Activated naive CD4-positive, alpha-beta T cell treated with anti-CD3 and anti-CD28 coated beads, Interleukin-2, amount 50 U/mL, for 16 hours (primary cell): ENCODE results near the gene GADL1.
A peak's percentile ranks its signal among the peaks of the same experiment; 100 is the strongest.

Experiments
- DNase-seq: peaks from one replicate; pipeline ENCODE4 v3.0.0-alpha.2; 2020

GADL1 gene, protein sequence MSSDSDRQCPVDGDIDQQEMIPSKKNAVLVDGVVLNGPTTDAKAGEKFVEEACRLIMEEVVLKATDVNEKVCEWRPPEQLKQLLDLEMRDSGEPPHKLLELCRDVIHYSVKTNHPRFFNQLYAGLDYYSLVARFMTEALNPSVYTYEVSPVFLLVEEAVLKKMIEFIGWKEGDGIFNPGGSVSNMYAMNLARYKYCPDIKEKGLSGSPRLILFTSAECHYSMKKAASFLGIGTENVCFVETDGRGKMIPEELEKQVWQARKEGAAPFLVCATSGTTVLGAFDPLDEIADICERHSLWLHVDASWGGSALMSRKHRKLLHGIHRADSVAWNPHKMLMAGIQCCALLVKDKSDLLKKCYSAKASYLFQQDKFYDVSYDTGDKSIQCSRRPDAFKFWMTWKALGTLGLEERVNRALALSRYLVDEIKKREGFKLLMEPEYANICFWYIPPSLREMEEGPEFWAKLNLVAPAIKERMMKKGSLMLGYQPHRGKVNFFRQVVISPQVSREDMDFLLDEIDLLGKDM

DNA sequence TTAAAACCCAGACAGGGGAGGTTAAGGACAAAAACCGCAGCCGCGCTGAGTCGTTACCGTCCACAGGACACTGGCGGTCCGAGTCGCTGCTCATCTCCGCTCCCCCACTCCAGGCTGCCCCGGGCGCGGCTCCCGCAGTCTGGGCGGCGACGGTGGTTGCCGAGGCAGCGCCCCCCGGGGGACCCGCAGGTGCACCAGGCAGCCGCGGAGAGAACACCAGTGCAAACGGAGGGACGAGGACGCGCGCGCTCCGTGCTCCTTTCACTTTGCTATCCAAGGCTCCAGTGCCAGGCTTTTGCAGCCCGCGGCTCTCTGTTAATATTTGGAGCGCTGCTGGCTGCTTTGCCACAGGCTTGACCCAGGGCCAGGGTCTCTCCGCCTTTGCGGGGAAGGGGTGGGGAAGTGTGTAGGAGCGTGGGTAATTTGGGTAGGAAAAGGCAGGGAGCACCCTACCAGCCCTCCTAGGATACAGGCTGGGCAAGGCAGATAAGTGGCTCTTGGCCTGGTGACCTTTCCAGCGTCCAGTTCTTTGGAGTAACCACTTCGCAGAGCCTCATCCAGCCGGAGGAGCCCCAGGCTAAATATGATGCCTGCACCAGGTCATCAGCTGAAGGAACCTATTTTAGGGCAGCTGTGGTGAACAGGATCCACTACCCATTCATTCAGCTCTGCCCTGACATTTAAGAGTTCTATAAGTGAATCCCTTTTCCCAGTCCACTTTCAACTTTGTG lies at the start of gene GADL1:
TSS of gene GADL1 (minus strand) at position 141 of the 731 bp plus-strand sequence. CDS start at position 94, 47 bp downstream.
- peak; percentile 12 for DNase-seq

DNA sequence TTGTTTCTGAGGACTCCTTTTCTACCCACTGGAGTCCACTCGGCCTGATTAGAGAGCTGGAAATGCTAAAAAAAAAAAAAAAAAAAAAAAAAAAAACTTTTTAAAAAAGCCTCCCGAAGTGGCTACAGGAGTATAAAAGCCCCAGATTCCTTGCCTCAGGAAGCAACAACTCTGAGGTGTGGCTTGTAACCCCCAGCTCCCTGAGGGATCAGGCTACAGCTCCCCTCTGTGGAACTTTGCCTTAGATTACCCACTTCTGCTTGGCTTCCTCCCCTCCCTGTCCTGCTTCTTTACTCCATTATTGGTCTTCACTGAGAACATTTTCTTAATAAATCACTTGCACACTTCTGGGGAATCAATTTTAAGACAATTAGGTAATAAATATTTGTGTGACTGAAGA lies 49.7 kb upstream of the GADL1 start:
- DNase-seq, result no peak

DNA sequence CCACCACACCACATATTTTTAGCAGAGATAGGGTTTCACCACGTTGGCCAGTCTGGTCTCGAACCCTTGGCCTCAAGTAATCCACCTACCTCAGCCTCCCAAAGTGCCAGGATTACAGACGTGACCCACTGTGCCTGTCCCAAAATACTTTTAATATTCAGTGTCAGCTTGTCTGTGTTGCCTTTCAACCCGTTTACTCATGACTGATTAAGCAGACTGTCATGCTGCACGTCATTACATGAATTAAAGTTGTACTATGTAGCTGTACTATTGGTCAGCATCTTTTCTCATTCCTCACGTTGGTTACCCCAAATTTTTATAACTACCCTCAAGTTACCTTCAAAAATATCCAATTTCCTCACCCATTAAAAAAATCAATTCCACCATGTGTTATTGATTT lies 48.7 kb upstream of the GADL1 start:
- DNase-seq, result no peak

DNA sequence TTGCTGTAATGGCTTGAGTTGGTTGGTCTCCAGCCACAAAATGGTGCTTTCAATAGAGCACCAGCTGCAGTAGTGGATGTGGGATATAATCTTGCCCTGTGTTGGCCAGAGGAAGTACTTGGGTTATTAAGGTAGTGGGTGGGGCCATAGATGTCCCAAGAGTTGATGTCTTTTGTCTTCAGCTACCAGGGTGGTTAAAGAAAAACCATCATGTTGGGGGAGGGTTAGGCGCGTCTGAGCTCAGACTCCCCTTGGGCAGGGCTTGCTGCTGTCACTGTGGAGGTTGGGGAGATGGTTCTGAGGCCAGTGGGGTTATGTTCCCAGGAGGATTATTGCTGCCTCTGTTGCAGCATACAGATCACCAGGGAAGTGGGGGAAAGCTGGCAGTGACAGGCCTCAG lies 46.9 kb upstream of the GADL1 start:
- no peak for DNase-seq

DNA sequence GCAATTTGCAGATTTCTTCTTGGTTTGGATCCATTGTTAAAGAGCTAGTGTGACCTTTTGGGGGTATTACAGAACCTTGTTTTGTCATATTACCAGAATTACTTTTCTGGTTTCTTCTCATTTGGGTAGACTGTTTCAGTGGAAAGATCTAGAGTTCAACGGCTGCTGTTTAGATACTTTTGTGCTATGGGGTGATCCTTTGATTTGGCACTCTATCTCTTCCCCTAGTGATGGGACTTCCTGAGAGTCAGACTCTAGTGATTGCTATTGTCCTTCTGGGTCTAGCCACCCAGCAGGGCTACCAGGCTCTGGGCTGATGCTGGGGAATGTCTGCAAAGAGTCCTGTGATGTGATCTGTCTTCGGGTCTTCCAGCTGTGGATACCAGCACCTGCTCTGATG lies 46.3 kb upstream of the GADL1 start:
- no peak for DNase-seq

DNA sequence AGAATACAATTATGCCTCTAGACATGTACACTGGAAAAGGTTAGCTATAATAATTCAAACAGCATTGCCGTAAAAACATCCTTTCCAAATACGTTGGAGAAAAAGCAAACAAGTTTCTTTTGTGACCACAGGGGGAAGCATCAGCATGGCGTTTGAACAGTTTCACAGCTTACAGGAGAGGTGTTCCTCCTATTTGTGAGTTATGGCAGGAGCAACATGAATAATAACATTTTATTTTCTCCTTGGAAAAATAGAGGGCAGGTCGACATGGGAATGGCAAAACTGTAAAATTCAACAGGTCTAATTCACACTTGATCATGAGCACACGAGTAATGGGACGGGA lies 39.7 kb upstream of the GADL1 start:
- DNase-seq, result no peak

DNA sequence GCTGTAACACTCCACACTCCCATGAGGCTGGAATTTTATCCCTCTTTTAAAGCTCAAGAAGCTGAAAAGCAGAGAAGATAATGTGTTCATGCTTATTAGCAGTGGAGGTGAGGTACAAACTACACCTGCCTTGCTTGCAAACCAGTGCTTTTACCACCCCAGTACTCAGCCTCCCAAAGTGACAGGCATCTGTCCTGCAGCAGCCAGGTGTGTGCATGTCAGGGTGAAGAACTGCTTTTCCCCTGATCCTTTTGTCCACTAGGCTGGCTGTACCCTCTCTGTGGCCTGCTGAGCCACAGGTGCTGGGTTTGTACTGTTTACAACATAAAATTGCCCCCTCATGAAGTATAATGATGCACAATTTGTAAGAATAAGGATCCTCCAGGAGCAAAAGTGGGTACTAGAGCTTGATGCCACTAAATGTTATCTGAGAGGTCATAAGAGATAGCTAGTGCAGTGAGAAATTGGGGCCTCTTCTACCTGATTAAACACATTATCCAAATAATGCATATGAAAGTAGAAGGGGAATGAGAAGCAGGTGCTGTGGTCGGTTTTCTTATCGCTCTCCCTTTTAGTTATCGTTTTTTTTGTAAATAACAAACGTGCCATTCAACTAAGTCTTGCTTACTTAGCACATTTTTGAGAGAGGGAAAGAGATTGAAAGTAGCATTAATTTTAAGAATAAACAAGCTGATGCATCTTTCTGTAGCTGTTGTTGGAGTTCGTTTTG lies 39.2 kb upstream of the GADL1 start:
- no peak for DNase-seq

DNA sequence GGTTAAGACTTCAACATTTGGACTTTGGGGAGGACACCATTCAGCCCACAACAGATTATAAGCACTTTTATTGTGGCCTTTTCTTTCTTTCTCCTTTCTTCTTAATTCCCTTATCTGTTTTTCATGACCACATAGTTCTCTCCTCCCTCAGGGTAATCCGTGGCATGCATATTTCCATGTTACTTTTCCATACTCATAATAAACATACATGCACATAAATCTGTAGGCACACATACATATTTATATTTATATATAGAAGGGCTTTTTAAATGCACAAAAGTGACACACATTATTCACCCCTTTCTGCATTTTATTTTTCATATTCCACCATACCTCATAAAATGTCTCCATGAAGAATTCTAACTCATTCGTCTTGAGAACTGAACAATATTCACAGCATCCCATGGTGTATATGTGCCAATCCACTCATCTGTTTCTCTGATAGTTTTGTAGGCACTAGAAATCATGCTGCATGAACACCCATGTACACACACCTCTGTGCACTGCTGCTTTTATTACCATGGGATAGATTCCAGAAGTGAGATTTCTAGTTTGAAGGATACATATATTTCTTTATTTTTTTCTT lies 38.1 kb upstream of the GADL1 start:
- DNase-seq, result no peak

DNA sequence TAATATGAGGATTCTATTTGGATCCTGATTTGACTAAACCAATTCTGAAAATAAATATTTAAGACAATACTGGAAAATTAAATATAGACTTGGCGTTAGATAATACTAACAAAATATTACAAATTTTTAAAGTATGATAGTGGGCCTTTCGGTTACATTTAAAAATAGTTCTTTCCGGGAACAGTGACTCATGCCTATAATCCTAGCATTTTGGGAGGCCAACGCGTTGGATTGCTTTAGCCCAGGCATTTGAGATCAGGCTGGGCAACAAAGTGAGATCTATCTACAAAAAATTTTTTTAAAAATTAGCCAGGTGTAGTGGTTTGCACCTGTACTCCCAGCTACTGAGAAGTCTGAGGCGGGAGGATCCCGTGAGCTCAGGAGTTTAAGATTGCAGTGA lies 30.3 kb upstream of the GADL1 start:
- DNase-seq, result no peak

DNA sequence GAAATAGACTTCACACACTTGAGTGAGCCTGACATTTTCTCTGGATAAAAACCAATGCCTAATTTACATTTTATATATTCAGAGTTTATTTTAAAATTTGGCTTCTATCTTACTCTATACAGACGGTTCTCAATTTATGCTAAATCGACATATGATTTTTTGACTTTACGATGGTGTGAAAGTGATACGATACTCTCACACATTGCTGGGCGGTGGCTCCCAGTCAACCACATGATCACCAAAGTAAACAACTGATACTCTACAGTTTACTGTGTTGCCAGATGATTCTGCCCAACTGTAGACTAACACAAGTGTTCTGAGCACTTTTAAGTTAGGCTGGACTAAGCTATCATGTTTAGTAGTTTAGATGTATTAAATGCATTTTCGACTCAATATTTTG lies 25.1 kb upstream of the GADL1 start:
- DNase-seq, result no peak

DNA sequence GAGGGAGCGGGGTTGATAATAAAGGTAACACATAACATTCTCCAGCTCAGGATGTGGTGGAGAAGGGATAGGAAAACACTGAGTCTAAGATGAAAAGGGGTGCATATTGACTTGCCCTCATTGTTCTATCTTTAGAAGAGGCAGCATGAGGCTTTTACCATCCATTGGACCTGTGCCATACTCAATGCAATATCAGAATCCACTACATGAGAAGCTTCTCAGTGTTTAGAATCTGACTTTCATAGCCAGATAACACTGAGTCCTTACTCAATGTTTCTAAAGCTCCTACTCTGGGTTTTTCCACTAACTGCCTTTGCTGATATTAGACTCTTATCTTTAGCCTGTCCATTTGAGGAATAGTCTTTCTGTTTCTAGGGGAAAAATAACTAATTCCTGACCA lies 24.3 kb upstream of the GADL1 start:
- no peak for DNase-seq

DNA sequence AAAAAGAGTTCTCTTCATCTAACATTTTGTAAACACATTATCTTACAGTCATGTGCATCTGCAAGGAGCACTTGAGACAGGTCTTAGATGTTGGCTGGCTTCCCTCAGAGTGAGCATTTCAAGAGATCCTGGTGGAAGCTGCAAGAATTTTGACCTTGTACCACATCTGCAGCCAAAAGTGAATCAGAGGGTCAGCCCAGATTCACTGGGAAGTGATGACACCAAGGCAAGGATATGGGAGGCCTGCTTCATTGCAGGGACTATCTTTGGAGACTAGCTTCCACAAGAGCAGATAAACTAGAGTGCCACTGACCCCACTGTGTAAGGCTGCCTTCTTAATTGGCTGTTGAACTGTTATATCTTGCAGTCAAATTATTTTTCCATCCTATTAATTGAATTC lies 21.3 kb upstream of the GADL1 start:
- no peak for DNase-seq

DNA sequence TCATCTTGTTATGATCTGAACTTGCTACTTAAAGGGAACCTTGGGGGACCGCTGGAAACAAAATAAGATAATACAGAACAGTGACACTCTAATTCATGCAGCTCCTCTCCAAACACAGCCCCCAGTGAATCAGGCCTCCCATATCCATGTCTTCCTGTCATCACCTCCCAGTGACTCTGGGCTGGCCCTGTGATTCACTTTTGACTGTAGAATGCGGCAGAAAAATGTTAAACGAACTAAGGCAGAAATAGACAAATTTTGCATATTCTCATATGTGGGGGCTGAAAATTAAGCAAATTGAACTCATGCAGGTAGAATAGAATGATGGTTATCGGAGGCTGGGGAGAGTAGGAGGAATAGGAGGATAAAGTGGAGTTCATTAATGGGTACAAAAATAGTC lies 20.2 kb upstream of the GADL1 start:
- no peak for DNase-seq

DNA sequence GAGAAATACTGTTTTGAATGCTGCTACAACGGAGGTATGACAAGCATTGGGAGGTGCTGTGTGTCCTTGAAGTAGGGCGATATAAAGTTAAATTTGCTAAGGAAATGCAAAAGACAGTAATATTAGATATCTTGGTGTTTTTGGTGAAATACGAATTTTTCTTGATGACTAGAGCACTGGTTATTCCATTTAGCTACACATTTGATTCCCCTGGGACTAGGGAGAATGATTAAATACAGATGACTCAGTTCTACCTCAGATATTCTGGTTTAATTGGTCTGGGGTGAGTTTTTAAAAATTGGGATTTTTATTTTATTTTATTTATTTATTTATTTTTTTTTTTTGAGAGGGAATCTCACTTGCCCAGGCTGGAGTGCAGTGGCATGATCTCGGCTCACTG lies 18.7 kb upstream of the GADL1 start:
- no peak for DNase-seq

DNA sequence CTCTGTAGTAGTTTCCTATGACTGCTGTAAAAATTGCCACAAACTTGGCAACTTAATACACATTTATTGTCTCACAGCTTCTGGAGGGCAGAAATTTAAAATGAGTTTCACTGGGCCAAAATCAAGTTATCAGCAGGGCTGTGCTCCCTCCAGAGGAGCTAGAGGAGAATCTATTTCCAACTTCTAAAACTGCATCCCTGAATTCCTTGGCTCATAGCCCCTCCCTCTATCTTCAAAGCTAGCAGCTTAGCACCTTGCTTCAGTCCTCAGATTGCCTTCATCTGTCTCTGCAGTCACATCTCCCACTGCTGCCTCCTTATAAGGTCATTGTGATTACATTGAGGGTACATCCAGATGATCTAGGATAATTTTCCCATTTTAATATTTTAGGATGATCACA lies 17.8 kb upstream of the GADL1 start:
- no peak for DNase-seq

DNA sequence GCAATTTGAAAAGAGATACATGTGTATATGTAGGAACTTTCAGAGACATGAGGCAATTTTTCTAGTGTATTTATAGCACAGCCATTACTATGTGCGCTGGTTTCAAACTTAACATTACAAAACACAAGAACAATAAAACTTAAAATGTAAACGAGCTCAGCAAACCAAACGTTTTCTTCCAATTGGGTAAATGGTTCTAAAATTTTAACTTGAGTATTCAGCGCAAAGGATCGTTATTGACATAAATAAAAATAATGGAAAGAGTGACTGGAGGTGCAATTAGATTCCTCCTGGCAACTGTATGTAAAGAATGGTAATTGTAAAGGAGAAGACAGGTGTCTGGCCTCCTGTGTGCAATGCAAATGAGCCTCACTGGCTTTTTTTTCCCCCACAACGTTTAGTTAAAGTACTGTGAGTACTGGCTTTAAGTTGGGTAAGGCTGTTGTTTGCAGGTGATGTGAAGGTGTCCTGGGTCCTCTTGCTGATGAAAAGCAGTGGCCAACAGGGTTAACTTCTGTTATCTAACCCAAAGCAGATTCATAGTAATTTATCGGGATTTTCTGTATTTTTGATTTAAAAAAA lies 14.1 kb upstream of the GADL1 start:
- no peak for DNase-seq

DNA sequence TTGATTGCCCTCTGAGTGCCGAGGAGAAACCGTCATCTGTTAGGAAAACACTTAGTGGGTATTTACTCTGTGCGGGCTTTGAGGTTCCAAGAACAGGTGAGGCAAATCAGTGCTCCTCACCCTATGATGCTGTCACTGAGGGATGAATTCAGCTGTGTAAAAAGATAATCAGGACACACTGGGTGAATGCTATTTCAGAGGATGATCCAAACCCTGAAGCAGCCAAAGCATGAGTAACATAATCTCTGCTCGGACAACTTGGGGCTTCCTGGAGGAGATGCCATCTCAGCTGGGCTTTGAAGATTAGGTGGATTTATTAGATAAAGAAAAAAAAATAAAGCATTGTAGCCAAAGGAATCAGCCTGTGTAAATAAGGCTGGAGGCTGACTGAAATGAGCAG lies 10.5 kb upstream of the GADL1 start:
- no peak for DNase-seq

DNA sequence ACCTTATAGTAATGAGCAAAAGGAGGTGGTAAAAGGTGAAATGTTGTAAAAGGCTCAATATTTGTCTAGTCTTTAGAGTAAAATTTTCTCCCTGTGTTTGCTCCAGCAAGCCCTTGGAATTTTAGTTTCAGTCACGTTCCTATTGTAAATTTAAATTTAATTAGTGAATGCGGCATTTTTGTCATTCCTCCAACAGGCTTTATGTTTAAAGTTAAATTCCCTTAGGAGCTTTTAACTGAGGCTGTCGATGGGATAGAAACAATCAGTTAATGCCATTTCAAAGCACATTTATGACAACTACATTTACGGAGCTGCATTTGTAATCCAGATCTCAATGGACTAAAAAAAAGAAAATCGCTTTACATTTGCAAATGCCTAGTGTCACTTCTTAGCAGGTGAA lies 868 bp upstream of the GADL1 start:
- DNase-seq, result no peak

DNA sequence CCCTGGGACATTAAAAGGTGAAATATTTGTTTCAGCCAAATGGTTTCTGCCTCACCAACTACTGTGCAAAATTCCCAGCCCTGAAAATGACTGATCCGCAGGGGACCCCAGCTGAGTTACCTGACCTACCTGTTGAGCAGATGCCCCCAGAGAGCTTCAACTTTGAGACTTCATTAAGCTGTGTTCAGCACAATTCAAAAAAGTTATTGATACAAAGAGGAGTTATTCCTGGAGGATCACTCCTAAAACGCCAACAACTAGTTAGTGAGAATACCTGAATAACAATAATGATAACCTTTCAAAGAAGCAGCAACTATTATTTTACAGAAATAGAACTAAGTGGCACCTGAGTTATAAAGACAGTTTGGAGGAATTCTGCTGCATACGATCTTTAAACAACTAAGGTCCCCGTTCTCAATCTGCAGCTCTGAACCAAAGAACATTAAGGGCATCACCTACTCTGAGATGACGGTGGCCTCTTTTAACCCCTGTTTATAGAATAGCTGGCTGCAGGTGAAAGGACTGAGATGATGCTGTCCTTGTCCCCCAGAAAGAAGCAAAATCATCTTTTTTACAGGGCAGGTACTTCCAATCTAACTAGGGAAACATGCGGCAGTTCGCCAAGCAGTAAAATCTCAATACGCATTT lies 659 bp downstream of the GADL1 start:
- DNase-seq, result no peak

DNA sequence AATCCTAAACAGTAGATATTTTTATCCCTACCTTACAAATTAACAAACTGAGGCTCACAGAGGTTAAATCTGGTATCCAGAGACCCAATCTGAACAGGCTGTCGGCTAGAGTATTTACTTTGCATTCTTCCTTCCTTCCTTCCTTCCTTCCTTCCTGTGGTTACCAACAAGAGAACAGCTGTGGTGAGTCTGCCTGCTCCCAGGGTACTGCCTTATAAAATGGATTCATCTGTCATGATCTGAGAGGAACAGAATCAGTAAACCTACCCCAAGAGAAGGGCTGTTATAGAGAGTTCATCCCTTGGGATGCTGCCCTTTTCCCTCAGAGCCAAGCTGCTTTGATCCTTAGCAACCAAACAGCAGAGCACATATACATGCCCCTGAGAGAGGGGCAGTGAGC lies 3.6 kb downstream of the GADL1 start:
- DNase-seq, result no peak

DNA sequence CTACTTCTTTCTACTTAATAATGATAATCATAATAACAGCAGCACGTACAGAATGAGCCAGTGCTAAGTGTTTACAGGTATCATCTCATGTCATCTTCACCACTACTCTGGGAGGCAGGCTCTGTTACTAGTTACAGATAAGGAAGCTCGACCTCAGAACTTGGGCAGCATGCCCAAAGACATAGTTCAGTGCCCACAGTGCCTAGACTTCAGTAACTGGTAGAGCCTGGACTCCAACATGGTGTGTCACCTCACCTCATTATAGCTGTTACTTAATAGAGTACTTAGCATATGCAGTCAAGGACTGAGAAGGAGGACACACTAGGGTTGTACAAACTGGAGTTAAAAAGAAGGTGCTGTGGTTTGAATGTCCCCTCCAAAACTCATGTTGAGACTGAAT lies 7.6 kb downstream of the GADL1 start:
- DNase-seq, result no peak

DNA sequence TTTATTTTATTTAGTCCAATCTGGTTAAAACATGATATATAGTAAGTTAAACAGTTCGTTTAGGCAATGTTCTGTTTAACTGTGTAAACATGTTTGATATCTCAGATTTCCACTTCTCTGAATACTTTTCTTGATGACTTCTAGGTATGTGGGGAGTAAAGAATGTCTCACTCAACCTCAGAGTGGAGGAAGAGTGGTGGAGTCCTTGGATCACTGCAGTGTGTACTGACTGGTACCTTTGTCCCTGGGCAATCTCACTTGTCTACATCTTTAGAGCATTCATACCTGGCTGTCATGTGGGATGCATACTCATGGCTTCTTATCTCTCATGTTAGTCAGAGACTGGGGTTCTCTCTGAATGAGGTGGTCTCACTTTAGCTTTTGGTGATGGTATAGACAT lies 15.6 kb downstream of the GADL1 start:
- DNase-seq, result no peak

DNA sequence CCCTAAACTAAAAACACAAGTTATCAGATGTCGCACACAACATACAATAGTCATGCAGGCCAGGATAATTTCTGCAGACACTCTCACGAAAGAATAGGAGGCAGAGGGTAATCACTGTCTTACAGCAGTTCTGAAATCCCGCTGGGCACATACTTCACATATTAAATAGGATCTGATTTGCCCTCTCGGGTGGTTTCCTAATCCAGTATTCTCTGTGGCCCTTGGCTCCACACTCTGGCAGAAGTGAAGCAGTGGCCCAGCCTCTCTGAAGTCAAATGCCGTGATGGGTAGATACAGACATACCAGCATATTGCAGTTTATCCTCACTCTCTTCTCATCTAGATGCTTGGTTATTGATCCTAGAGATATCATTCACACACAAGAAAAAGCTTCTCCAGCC lies 19.0 kb downstream of the GADL1 start:
- no peak for DNase-seq
